CD4-positive, alpha-beta T cell treated with Interleukin-2 at 100 ng/mL for 4 hours (primary cell): Measurements from ENCODE around the gene FOXK1.

ENCODE experiments used
- DNase-seq: peaks from one replicate; pipeline ENCODE4 v3.0.0-alpha.2; 2020; ENCODE audit warnings: low spot score

Gene FOXK1

GRCh38 chr7:4819560-4820404 lies 137.7 kb downstream of the FOXK1 start:
- DNase-seq = no peak

GRCh38 chr7:4820405-4820966 lies 138.4 kb downstream of the FOXK1 start:
- DNase-seq = no peak
